HEK293 (cell line): ENCODE data around the gene TNFAIP1.

Experiments
- GLI4 ChIP-seq: fragments of 450-650 bp; formaldehyde crosslinking; IDR thresholded peaks from 2 replicates; pipeline ENCODE4 v1.5.1; 2016; ENCODE audit warnings: missing biosample characterization, missing genetic modification characterization
- RBAK ChIP-seq: fragments of 450-650 bp; formaldehyde crosslinking; IDR thresholded peaks from 2 replicates; pipeline ENCODE4 v1.5.1; 2016; ENCODE audit warnings: missing biosample characterization, missing genetic modification characterization
- ZNF112 ChIP-seq: fragments of 450-650 bp; formaldehyde crosslinking; IDR thresholded peaks from 2 replicates; pipeline ENCODE4 v1.5.0; 2017; ENCODE audit warnings: missing biosample characterization, missing genetic modification characterization
- ZNF133 ChIP-seq: fragments of 450-650 bp; formaldehyde crosslinking; IDR thresholded peaks from 2 replicates; pipeline ENCODE4 v1.5.1; 2016; ENCODE audit warnings: missing biosample characterization, missing genetic modification characterization
- ZNF239 ChIP-seq: fragments of 450-650 bp; formaldehyde crosslinking; IDR thresholded peaks from 2 replicates; pipeline ENCODE4 v1.5.1; 2016; ENCODE audit warnings: missing biosample characterization, missing genetic modification characterization
- ZNF560 ChIP-seq: fragments of 450-650 bp; formaldehyde crosslinking; IDR thresholded peaks from 2 replicates; pipeline ENCODE4 v1.5.1; 2017; ENCODE audit warnings: missing biosample characterization, missing genetic modification characterization, borderline replicate concordance
- TF ChIP-seq, protein P1 (sequence below): fragments of 450-650 bp; formaldehyde crosslinking; IDR thresholded peaks from 2 replicates; pipeline ENCODE4 v1.5.1; 2016; ENCODE audit warnings: missing biosample characterization, missing genetic modification characterization

GRCh38 chr17:28317099-28317965, 18.2 kb upstream of the TNFAIP1 start:
- no peak for TF ChIP-seq ZNF133 (tag by site-specific recombination)
- TF ChIP-seq ZNF560 (tag by site-specific recombination): no peak
- TF ChIP-seq GLI4 (tag by site-specific recombination): no peak
- no peak for TF ChIP-seq ZNF112
- TF ChIP-seq, protein P1, sequence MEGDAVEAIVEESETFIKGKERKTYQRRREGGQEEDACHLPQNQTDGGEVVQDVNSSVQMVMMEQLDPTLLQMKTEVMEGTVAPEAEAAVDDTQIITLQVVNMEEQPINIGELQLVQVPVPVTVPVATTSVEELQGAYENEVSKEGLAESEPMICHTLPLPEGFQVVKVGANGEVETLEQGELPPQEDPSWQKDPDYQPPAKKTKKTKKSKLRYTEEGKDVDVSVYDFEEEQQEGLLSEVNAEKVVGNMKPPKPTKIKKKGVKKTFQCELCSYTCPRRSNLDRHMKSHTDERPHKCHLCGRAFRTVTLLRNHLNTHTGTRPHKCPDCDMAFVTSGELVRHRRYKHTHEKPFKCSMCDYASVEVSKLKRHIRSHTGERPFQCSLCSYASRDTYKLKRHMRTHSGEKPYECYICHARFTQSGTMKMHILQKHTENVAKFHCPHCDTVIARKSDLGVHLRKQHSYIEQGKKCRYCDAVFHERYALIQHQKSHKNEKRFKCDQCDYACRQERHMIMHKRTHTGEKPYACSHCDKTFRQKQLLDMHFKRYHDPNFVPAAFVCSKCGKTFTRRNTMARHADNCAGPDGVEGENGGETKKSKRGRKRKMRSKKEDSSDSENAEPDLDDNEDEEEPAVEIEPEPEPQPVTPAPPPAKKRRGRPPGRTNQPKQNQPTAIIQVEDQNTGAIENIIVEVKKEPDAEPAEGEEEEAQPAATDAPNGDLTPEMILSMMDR: no peak
- no peak for TF ChIP-seq ZNF239 (tag by site-specific recombination)
- TF ChIP-seq RBAK (tag by site-specific recombination): no peak
